Liver (tissue), 9 donors: ENCODE results near the gene ABLIM3. TPM values are rescaled to one million over a fixed set of nuclear protein-coding genes. Genes with fewer than 3 reads are reported as not detected.

Source experiments
- DNase-seq: peaks from one replicate; pipeline ENCODE4 v3.0.0-alpha.2; 2017; ENCODE audit warnings: low spot score
- H3K27ac ChIP-seq, 2 donors: one replicate each; pipeline ENCODE4 v1.7.0; 2013; ENCODE audit warnings: inconsistent platforms in 2 of 2, low read length in 2 of 2, control low read depth in 1 of 2, low read depth in 1 of 2, mild to moderate bottlenecking in 1 of 2
- H3K27me3 ChIP-seq, 4 donors: one replicate each; pipeline versions ENCODE4 v1.6.1 to v1.7.0; 2013; ENCODE audit warnings: low read length in 3 of 4, inconsistent platforms in 1 of 4, mild to moderate bottlenecking in 1 of 4, moderate library complexity in 1 of 4; ENCODE audit not compliant: control insufficient read depth in 4 of 4, insufficient read depth in 4 of 4
- H3K36me3 ChIP-seq, 4 donors: one replicate each; pipeline versions ENCODE4 v1.6.1 to v1.7.0; 2013; ENCODE audit warnings: low read length in 3 of 4, mild to moderate bottlenecking in 3 of 4, low read depth in 1 of 4, moderate library complexity in 1 of 4; ENCODE audit not compliant: control insufficient read depth in 4 of 4, insufficient read depth in 3 of 4
- H3K4me1 ChIP-seq, 4 donors: one replicate each; pipeline versions ENCODE4 v1.6.1 to v1.7.0; 2013; ENCODE audit warnings: low read length in 3 of 4, mild to moderate bottlenecking in 3 of 4, moderate library complexity in 1 of 4; ENCODE audit not compliant: control insufficient read depth in 4 of 4, insufficient read depth in 4 of 4
- H3K4me3 ChIP-seq, 3 donors: one replicate each; pipeline versions ENCODE4 v1.6.1 to v1.7.0; 2013; ENCODE audit warnings: low read length in 3 of 3, control low read depth in 1 of 3, low read depth in 1 of 3, mild to moderate bottlenecking in 1 of 3
- H3K9ac ChIP-seq, 2 donors: one replicate each; pipeline ENCODE4 v1.7.0; 2013; ENCODE audit warnings: low read length in 2 of 2, mild to moderate bottlenecking in 2 of 2, moderate library complexity in 2 of 2, control low read depth in 1 of 2, low read depth in 1 of 2
- H3K9me3 ChIP-seq, 4 donors: one replicate each; pipeline versions ENCODE4 v1.6.1 to v1.7.0; 2013; ENCODE audit warnings: low read length in 3 of 4; ENCODE audit not compliant: control insufficient read depth in 4 of 4
- EGR1 ChIP-seq, 2 donors: IDR thresholded peaks; 2 replicates each; pipeline ENCODE4 v1.6.1; 2016 to 2018; ENCODE audit warnings: antibody characterized with exemption in 2 of 2, low read depth in 2 of 2
- FOXA1 ChIP-seq: IDR thresholded peaks from 2 replicates; pipeline ENCODE4 v1.6.1; 2016; ENCODE audit warnings: antibody characterized with exemption
- FOXA2 ChIP-seq: IDR thresholded peaks from 2 replicates; pipeline ENCODE4 v1.6.1; 2016; ENCODE audit warnings: antibody characterized with exemption
- GABPA ChIP-seq, 2 donors: IDR thresholded peaks in 1 of 2; conservative IDR thresholded peaks in 1 of 2; 2 replicates each; pipeline ENCODE4 v1.6.1; 2016; ENCODE audit warnings: antibody characterized with exemption in 2 of 2, mild to moderate bottlenecking in 1 of 2, moderate library complexity in 1 of 2
- HNF4A ChIP-seq, 2 donors: conservative IDR thresholded peaks; 2 replicates each; pipeline ENCODE4 v1.6.1; 2016; ENCODE audit warnings: antibody characterized with exemption in 2 of 2, mild to moderate bottlenecking in 2 of 2
- HNF4G ChIP-seq: IDR thresholded peaks from 2 replicates; pipeline ENCODE4 v1.6.1; 2016; ENCODE audit warnings: antibody characterized with exemption
- JUND ChIP-seq, 2 donors: IDR thresholded peaks; 2 replicates each; pipeline ENCODE4 v1.6.1; 2016; ENCODE audit warnings: antibody characterized with exemption in 2 of 2
- NR2F2 ChIP-seq: IDR thresholded peaks from 2 replicates; pipeline ENCODE4 v1.6.1; 2016; ENCODE audit warnings: antibody characterized with exemption
- RAD21 ChIP-seq, 2 donors: IDR thresholded peaks; 2 replicates each; pipeline ENCODE4 v1.6.1; 2016; ENCODE audit warnings: antibody characterized with exemption in 2 of 2, mild to moderate bottlenecking in 2 of 2
- RXRA ChIP-seq, 2 donors: IDR thresholded peaks; 2 replicates each; pipeline ENCODE4 v1.6.1; 2017 to 2018; ENCODE audit warnings: antibody characterized with exemption in 2 of 2, mild to moderate bottlenecking in 1 of 2
- SP1 ChIP-seq: IDR thresholded peaks from 2 replicates; pipeline ENCODE4 v1.6.1; 2018; ENCODE audit warnings: antibody characterized with exemption, mild to moderate bottlenecking
- TAF1 ChIP-seq: conservative IDR thresholded peaks from 2 replicates; pipeline ENCODE4 v1.6.1; 2016; ENCODE audit warnings: antibody characterized with exemption, mild to moderate bottlenecking
- YY1 ChIP-seq: IDR thresholded peaks from 2 replicates; pipeline ENCODE4 v1.6.1; 2016; ENCODE audit warnings: antibody characterized with exemption, mild to moderate bottlenecking
- WGBS: extraction: QIAGEN DNeasy Blood & Tissue Kit; methylation state at CpG from one replicate; pipeline ENCODE4 v1.1.7; 2013; 5-methylcytosine and 5-hydroxymethylcytosine counted together
- polyA plus RNA-seq, 2 donors: library from polyadenylated mRNA; stranded (reverse) in 1 of 2; unstranded in 1 of 2; fragments of 200-250 nt in 1 of 2; fragments of >200 nt in 1 of 2; fragmentation: Nextera tagmentation in 1 of 2; extraction: Ambion mirVana in 1 of 2; gene quantifications; one replicate each; pipeline versions ENCODE4 v1.2.1 to v1.2.3, GENCODE V29; 2013 to 2015
- total RNA-seq, 2 donors: library from RNA; depleted of rRNA; stranded (reverse); fragments of >200 nt; gene quantifications; one replicate each; pipeline ENCODE4 v1.2.3, GENCODE V29; 2014
- TF ChIP-seq, protein P1 (sequence below): IDR thresholded peaks from 2 replicates; pipeline ENCODE4 v1.6.1; 2016; ENCODE audit warnings: antibody characterized with exemption
- TF ChIP-seq, protein P2 (sequence below): IDR thresholded peaks from 2 replicates; pipeline ENCODE4 v1.6.1; 2016; ENCODE audit warnings: antibody characterized with exemption
- TF ChIP-seq, protein P3 (sequence below): IDR thresholded peaks from 2 replicates; pipeline ENCODE4 v1.6.1; 2016; ENCODE audit warnings: antibody characterized with exemption, mild to moderate bottlenecking
- TF ChIP-seq, protein P4 (sequence below): IDR thresholded peaks from 2 replicates; pipeline ENCODE4 v1.6.1; 2016; ENCODE audit warnings: antibody characterized with exemption
- TF ChIP-seq, protein P5 (sequence below): fragments of 150-350 bp; IDR thresholded peaks from 2 replicates; pipeline ENCODE4 v1.5.1; 2017; ENCODE audit warnings: improper control_type of control experiment, low read depth, low read length; ENCODE audit not compliant: missing input control
- donor health status: healthy.
- donor health status: healthy.
- donor health status: healthy.
- donor health status: healthy.
- donor health status: healthy.

ABLIM3 gene
- total and polyA plus RNA-seq, 4 donors: 6.8 to 131 (median 43.1) TPM

DNA sequence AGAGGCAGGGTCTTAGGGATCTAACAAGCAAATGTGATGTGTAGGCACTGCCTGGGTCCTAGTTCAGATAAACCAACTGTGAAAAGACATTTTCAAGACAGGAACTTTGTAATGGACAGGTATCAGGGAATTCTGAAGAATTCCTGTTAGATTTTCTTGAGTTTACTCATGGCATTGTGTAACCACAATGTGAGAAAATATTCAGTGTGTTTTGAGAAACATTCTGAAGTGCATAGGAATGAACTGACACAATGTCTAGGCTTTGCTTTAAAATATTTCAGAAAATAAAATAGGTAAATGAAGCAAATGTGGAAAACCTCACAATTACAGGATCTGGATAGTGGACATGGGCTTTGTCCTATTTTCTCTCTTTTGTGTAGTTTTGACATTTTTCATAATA is 115.2 kb downstream of the ABLIM3 start:
- TF ChIP-seq HNF4A (conservative IDR thresholded peaks at IDR 0.05) (no peak), RXRA (IDR thresholded peaks at IDR 0.05) (no peak), JUND (IDR thresholded peaks at IDR 0.05) (no peak)
- TF ChIP-seq, protein P1, sequence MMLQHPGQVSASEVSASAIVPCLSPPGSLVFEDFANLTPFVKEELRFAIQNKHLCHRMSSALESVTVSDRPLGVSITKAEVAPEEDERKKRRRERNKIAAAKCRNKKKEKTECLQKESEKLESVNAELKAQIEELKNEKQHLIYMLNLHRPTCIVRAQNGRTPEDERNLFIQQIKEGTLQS: no peak
- TF ChIP-seq, protein P2, sequence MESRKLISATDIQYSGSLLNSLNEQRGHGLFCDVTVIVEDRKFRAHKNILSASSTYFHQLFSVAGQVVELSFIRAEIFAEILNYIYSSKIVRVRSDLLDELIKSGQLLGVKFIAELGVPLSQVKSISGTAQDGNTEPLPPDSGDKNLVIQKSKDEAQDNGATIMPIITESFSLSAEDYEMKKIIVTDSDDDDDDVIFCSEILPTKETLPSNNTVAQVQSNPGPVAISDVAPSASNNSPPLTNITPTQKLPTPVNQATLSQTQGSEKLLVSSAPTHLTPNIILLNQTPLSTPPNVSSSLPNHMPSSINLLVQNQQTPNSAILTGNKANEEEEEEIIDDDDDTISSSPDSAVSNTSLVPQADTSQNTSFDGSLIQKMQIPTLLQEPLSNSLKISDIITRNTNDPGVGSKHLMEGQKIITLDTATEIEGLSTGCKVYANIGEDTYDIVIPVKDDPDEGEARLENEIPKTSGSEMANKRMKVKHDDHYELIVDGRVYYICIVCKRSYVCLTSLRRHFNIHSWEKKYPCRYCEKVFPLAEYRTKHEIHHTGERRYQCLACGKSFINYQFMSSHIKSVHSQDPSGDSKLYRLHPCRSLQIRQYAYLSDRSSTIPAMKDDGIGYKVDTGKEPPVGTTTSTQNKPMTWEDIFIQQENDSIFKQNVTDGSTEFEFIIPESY: no peak

DNA sequence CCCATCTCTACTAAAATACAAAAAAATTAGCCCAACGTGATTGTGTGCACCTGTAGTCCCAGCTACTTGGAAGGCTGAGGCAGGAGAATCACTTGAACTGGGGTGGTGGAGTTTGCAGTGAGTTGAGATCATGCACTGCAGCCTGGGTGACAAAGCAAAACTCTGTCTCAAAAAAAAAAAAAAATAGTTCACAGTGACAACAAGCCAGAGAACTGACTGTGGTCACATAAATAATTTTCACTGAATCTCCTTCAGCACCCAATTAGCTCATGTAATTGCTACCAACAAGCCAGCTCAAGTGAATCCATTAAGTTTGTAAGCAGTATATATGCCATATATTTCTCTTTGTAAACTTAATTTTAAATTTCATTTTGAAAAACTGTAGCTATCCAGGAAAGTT is 115.8 kb downstream of the ABLIM3 start:
- TF ChIP-seq TAF1: no peak
- TF ChIP-seq SP1: no peak
- TF ChIP-seq, protein P3, sequence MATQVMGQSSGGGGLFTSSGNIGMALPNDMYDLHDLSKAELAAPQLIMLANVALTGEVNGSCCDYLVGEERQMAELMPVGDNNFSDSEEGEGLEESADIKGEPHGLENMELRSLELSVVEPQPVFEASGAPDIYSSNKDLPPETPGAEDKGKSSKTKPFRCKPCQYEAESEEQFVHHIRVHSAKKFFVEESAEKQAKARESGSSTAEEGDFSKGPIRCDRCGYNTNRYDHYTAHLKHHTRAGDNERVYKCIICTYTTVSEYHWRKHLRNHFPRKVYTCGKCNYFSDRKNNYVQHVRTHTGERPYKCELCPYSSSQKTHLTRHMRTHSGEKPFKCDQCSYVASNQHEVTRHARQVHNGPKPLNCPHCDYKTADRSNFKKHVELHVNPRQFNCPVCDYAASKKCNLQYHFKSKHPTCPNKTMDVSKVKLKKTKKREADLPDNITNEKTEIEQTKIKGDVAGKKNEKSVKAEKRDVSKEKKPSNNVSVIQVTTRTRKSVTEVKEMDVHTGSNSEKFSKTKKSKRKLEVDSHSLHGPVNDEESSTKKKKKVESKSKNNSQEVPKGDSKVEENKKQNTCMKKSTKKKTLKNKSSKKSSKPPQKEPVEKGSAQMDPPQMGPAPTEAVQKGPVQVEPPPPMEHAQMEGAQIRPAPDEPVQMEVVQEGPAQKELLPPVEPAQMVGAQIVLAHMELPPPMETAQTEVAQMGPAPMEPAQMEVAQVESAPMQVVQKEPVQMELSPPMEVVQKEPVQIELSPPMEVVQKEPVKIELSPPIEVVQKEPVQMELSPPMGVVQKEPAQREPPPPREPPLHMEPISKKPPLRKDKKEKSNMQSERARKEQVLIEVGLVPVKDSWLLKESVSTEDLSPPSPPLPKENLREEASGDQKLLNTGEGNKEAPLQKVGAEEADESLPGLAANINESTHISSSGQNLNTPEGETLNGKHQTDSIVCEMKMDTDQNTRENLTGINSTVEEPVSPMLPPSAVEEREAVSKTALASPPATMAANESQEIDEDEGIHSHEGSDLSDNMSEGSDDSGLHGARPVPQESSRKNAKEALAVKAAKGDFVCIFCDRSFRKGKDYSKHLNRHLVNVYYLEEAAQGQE: no peak
- TF ChIP-seq, protein P4, sequence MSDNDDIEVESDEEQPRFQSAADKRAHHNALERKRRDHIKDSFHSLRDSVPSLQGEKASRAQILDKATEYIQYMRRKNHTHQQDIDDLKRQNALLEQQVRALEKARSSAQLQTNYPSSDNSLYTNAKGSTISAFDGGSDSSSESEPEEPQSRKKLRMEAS: no peak
- TF ChIP-seq HNF4A (conservative IDR thresholded peaks at IDR 0.05): no peak
- TF ChIP-seq, protein P2: no peak
- TF ChIP-seq NR2F2: no peak
- no peak for TF ChIP-seq JUND (IDR thresholded peaks at IDR 0.05)
- no peak for TF ChIP-seq FOXA2
- TF ChIP-seq, protein P1: no peak
- TF ChIP-seq EGR1 (IDR thresholded peaks at IDR 0.05; ENCODE audit: low read depth in 2 of 2): no peak
- no peak for TF ChIP-seq RXRA (IDR thresholded peaks at IDR 0.05)
- TF ChIP-seq, protein P5, sequence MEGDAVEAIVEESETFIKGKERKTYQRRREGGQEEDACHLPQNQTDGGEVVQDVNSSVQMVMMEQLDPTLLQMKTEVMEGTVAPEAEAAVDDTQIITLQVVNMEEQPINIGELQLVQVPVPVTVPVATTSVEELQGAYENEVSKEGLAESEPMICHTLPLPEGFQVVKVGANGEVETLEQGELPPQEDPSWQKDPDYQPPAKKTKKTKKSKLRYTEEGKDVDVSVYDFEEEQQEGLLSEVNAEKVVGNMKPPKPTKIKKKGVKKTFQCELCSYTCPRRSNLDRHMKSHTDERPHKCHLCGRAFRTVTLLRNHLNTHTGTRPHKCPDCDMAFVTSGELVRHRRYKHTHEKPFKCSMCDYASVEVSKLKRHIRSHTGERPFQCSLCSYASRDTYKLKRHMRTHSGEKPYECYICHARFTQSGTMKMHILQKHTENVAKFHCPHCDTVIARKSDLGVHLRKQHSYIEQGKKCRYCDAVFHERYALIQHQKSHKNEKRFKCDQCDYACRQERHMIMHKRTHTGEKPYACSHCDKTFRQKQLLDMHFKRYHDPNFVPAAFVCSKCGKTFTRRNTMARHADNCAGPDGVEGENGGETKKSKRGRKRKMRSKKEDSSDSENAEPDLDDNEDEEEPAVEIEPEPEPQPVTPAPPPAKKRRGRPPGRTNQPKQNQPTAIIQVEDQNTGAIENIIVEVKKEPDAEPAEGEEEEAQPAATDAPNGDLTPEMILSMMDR: no peak
- no peak for TF ChIP-seq HNF4G
- TF ChIP-seq GABPA (IDR thresholded peaks at IDR 0.05 in 1 of 2, conservative IDR thresholded peaks at IDR 0.05 in 1 of 2): no peak
- no peak for TF ChIP-seq FOXA1
- TF ChIP-seq RAD21 (IDR thresholded peaks at IDR 0.05): no peak
- TF ChIP-seq YY1: no peak
- 81% methylated on average over 1 of the region's 1 CpG for WGBS
- DNase-seq: no peak
- Histone ChIP-seq H3K4me3 (no peak overlapping the region), H3K9me3 (no peaks in the 10 kb centered on the region), H3K9ac (no peak overlapping the region), H3K36me3 (peaks cover 2 to 33% (median 19%) of the 10 kb centered on the region in 4 donors), H3K27ac (no peak overlapping the region), H3K4me1 (no peaks in the 10 kb centered on the region), H3K27me3 (no peaks in the 10 kb centered on the region)

More for the DNA sequence above, 115.2 kb downstream of the ABLIM3 start:
- H3K36me3 ChIP-seq: peaks cover 4 to 40% (median 26%) of the 10 kb centered on the region in 4 donors
- DNase-seq: no peak
- no peak overlapping the region for H3K27ac ChIP-seq
- no peak overlapping the region for H3K9ac ChIP-seq
- H3K4me3 ChIP-seq: no peak overlapping the region
- H3K27me3 ChIP-seq: no peaks in the 10 kb centered on the region
- H3K9me3 ChIP-seq: no peaks in the 10 kb centered on the region
- no peaks in the 10 kb centered on the region for H3K4me1 ChIP-seq
